Amniotic stem cell (primary cell): ENCODE data around the gene MED15.

Source experiments
- DNase-seq: peaks from one replicate; lab custom pipeline; 2025; lab: John Stamatoyannopoulos, UW

MED15 gene

DNA sequence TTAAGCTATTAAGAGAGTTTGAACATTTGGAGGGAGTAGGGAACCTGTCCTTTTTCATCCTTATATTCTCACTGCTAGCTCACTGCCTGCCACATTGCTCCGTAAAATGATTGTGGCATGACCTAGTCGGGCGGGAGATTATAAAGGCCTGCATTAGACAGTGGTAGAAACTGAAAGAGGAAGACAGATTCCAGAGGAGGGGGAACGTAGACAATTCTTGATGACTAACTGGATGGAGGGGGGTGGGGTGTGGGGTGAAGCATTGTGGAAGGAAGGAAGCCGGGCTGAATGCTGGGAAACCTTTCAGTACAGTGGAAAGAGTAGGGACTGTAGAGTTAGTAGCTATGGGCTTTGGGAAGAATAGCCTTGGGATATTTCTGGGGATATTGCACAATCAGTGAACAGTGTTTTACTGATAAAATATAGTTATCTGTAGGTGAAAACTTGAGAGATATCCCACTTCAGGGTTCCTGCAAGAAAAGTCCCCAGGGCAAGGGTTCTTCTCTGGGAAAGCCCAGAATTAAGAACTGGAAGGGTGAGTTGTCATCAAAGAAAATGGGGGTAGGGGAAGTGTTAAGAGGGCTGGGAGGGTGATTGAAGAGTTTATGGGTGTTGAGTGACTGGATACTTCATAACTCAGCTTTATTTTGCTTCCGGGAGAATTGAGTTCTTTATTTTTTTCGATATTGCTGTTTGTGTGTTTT is 2.1 kb downstream of the MED15 start:
- peak; percentile 85 for DNase-seq

DNA sequence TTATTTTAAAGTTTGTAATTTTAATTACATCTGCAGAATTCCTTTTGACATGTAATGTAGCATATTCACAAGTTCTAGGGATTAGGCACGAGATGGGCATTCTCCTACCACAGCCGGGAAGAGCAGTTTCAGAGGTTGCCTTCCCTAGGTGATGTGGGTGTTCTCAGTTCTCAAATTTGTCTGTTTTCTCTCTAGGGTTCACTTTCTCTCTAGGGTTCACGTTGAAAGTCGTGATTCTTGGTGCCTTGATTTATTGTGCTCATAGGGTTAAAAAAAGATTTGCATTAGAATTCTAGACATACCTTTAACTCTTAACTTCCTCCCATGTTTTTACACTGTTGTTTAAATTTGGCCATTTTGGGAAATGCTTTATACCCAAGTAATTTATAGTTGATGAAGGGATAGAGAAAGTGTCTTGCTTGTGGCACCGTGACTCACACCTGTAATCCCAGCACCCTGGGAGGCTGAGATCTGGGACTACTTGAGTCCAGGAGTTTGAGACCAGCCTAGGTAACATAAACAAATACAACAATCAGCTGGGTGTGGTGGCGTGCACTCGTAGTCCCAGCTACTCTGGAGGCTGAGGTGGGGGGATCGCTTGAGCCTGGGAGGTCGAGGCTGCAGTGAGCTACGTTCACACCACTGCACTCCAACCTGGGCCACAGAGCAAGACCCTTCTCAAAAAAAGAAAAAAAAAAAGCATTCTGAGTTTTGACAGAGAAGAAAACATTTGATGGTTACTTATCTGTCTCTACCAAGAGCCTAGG is 3.6 kb downstream of the MED15 start:
- no peak for DNase-seq

DNA sequence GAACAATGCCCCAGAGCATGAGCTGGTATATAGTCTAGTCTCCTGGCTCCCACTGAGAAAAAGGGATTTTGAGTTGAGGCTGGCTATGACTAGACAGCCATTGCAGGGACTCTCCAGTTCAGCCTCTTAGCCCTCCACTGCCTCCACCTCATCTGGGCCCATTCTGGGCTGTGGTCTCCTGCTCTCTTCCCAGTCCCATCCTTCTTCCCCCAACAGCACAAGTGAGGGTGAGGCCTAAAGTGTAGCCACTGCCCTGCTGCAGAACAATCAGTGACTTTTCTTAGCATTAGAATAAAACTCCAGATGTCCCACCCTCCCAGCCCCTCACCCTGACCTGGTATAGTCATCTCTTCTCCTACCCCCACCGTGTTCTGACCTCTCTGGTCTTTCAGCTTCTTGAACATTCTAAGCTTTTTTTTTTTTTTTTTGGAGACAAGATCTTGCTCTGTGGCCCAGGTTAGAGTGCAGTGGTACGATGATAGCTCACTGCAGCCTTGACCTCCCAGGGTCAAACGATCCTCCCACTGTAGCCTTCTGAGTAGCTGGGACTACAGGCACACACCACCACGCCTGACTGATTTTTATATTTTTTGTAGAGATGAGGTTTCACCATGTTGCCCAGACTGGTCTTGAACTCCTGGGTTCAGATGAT is 4.3 kb downstream of the MED15 start:
- no peak for DNase-seq

DNA sequence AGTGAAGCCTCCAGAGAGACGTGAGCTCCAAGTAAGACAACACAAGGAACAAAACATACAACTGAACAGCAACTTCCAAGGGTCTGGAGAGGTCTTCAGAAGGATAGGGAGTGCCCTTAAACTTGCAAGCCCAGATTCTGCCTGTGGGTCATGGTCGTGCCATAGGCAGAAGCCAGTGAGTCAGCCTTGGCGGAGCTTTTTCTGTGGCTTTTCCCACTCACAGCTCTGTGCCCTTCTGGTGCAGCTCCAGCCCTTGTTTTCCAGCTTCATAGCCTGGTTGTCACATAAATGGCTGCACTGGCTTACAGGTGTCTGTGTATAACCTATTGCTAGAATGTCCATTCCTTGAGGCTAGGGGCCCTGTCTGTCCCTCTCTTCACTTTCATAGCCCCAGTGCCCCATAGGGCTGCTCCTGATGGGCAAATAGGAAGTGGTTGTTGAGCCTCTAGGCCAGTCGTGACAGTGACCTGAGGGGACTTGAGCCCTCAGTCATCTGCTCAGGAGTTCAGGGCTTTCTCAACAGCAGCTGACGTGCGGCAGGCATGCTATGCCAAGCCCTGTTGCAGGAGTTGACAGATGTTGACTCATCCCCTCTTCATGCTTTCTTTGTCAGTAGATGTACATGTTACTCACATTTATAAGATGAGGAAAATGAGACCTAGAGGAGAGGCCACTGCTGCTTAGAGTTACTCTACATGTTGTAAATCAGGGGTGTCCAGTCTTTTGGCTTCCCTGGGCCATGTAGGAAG is 7.4 kb downstream of the MED15 start:
- peak; percentile 89 for DNase-seq

DNA sequence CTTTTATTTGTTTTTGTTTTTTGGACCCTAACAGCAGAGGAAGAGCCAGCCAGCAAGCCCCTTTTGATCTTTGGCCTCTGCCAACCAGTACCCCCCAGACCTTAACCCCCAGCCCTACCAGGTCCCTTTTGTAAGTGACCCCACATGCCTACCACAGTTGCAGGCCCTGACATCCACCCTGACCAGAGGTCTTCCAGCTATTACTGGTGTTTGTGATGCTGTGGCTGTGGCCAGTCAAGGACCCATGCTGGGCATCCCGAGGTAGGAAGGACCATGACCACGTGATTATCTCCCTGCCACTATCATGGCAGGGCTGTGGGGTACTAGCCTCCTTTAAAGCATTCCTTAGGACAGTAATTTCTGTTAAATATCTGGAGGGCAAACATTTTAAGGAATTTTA is 9.0 kb downstream of the MED15 start:
- no peak for DNase-seq

DNA sequence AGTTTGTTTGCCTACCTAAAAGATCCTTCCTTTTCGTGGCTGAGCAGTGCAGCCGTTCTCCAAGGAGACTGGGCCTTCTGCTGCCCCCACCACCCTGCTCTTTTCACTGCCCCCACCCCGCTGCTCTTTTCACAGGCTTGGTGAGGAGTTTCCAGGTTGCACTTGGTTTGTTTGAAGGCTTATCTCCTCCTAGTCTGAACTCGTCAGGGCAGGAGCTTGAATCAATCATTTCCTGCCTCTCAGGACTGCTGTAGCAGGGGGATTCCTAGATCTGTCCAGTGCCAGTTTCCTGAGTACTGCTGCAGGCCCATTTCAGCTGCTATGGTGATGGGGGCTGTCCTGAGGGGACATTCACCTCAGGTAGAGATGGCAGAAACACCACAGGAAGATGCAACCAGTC is 10.0 kb downstream of the MED15 start:
- no peak for DNase-seq

DNA sequence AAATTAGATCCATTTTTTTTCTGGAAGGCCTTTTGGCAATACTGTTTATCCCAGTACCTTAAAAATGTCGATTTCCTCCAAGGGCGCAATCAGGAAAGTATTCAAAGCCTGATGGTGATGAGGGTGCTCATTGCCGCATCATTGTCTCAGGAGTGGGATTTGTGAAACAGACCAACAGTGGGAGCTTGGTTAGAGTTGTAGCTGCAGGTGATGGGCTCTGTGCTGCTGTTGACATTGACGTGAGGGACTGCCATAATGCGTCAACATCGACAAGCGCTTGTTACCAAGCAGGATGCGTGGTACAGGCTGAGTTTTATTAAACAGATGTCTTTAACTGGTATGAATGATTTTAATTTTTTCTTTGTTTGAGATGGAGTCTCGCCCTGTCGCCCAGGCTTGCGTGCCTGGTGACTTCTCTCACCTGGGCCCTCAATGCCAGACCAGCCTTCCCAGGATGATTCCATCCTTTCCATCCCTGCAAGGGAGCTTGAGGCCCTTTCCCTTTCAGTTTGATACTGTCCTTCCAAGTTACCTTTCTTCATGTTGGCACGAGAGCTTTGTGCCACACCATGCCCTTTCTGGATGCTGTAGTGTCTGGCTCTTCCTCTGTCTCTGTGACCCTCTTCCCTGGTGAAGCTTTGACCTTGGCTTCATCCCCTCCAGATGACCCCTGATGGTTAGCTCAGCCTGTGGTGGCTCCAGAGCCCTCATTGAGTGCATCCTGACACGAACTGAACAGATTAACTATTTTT is 10.6 kb downstream of the MED15 start:
- no peak for DNase-seq

DNA sequence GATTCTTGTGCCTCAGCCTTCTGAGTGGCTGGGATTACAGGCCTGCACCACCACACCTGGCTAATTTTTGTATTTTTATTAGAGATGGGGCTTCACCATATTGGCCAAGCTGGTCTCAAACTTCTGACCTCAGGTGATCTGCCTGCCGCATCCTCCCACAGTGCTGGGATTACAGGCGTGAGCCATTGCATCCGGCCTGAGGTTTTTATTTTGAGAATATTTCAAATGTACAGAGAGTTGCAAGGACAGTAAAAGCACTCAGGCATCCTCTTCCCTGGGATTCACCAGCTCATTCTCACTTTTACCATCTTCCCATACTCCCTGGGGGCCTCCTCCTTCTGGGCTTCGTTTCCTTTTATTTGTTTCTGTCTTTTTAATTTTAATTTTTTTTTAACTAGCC is 12.1 kb downstream of the MED15 start:
- DNase-seq: no peak

DNA sequence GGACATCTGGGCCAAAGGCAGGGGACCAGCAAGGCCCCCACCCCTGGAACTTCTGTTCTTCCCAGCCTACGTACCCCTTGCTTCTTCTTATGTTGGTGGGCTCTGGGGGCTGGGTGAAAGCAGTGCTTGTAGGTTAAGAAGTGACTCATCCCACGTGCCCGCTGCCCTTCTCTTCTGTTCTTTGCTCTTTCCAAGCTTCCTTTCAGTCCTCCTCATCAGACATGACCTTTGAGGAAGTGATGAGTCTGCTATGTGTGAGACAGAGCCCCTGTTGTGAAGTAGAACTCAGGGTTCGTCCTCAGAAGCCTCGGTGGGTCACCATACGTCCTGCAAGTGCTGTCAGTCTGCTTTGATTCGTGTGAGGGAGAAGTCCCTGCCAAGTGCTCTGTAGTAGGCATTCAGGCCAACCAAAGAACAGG is 12.7 kb downstream of the MED15 start:
- DNase-seq: no peak

DNA sequence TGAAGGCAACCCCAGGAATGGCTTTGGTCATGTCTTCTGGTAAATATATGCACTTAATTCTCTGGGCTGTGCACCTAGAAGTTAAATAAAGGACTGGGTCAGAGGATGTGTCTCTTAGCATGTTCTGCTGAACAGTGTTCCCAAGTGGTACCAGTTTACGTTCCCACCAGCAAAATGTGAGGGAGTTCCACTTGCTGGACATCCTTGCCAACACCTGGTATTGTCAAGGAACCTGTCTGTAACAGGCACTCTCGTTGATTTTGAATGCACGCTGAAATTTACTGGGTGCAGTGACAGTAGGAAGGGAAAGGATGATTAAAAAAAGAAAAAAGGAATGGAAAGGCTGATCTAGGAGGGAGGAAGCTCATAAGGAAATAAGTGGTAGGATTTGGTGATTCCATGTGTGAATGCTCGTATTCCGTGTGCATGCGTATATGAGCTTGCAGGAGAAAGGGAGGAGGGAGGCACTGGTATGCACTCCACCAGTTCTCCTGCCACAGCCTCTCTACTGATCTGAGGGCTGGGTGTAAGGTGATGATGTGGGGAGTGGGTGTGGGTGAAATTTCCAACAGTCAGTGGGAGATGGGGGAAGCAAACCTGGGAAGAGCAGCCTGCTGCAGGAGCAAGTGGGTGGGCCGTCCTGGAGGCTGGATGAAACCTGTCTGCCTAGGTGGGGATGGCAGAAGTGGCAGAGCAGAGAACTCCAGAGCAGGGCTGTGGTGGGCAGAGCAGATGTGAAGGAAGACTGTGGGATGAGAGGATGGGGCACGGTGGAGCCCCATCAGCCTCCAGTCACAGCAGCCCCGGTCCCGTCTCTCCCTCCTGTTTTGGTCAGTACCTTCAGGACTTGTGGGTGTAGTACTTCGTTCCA is 15.0 kb downstream of the MED15 start:
- no peak for DNase-seq

DNA sequence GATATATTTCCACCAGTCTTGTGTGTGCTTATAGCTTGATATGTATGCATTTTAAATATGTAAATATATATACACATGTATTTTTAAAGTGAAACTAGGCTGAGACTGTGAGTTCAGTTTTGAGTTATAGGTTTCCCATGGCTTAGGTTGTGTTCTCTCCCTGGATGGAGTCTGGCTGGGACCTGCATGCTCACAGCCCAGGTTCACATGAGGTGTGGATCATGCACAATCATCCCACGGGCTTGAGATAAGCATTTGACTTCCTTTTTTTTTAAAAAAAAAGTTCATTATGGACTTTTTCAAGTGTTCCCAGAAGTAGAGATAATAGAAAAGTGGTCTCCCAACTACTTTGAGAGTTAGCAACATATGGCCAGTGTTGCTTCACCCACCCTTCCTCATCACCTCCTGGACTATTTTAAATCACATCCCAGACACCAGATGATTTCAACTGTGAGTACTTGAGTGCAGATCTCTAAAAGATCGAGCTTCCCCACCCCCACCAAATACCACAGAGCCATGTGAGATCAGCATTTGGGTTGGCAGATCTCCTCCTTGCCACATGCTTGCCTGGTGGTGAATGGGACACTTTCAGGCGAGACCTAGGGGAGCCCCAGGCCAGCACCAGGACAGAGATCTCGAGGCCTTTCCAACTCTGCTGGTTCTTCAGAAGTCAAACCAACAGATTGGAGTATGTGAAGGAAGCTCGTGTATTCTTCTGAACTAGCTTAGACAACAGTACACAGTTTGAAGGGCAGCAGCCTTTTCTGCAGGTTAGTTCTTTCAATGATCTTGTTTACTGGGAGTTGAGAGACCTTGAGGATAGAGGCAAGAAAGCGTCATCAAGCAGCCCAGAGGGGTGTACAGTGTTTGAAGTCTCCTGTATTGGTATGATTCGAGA is 15.9 kb downstream of the MED15 start:
- no peak for DNase-seq

DNA sequence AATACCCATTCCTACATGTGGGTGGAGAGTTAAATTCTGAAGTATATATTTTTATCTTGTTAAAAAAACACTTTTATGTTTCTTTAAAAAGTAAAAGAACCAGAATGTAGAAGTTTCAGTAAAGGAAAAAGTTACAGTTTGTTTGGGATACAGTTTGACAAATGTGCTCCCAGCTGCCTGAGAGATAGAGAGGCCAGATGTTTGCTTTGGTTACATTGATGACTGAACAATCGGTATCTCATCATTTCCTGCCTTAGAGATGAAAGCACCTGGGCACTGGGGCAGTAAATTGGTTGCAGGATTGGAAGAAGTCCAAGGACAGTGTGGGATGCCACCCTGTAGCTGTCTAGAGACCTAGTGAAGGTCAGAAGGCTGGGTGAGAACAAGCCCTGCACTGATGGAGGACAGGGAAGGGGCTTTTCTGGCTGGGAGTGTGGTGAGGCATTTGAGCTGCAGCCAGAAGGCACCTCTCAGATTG is 16.6 kb downstream of the MED15 start:
- no peak for DNase-seq

DNA sequence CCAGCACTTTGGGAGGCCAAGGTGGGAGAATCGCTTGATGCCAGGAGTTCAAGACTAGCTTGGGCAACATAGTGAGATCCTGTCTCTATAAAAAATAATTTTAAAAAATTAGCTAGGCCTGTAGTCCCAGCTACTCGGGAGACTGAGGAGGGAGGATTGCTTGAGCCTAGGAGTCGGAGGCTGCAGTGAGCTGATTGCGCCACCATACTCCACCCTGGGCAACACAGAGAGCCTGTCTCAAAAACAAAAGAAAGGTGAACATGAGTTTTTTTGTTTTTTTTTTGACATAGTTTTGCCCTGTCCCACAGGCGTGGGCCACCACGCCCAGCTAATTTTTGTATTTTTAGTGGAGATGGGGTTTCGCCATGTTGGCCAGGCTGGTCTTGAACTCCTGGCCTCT is 17.6 kb downstream of the MED15 start:
- no peak for DNase-seq

DNA sequence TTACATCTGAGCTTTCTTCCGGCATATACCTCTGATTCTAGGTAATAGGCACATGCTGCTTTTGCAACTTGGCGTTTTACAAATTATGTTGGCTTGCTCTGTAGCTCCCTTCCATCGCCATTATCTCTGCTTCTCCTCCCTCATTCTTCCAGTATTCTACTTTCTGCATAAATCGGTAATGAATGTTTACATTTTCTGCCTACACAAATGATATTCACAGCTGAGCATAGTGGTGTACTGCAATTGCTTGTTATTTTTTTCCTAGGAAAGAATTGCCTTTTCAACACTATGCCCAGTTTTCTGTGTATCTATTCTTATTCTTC is 18.9 kb downstream of the MED15 start:
- no peak for DNase-seq

DNA sequence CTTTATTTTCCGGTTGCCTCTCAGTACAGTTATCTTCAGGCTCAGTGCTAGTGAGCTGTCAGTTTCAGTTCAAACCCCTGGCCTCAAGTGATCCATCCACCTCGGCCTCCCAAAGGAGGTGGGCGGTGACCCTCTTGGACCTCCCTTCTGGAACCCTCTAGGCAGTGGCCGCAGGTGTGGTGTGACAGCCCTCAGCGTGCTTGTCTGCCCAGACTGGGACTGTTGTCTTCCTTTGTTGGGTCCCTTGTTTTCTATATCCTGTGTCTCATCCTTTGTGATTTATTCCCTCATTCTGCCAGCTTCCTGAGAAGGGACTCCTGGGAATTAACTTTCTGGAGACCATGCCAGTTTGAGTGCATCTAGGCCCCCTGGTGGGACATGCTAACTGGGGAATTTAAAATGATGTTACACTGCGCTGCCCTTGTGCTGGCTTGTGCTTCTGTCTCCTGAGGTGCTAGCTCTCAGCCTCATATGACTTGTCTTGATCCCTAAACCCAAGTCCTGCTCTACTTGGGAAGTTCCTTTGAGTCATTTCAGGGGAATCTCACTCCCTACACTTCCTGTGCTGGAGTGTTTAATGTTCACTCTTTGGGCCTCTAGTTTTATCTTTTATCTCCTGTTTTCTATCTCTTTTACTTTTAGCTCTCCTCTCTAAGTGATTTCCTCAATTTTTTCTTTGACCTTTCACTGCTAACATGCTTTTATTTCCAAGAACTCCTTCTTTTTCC is 19.4 kb downstream of the MED15 start:
- DNase-seq: peak; percentile 42

DNA sequence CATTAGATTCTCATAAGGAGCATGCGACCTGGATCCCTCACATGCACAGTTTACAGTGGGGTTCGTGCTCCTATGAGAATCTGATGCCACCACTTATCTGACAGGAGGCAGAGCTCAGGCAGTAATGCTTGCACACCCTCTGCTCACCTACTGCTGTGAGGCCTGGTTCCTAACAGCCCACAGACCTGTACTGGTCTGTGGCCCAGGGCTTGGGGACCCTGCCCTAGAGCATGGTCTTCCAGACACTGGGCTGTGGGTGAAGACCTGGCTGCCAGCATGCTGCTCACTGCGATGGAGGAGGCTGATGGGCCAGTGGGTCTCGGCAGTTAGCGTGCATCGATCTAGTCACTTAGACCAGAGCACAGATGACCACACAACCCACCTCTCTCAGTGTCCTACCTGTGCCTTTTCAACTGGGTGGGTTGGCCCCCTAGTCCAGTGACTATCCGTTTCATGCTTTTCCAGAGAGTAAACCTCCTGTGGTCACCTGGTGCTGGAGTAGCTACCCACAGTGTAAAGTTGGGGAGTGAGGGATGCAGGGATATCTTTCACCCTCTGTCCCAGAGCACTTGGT is 21.1 kb downstream of the MED15 start:
- DNase-seq: no peak

DNA sequence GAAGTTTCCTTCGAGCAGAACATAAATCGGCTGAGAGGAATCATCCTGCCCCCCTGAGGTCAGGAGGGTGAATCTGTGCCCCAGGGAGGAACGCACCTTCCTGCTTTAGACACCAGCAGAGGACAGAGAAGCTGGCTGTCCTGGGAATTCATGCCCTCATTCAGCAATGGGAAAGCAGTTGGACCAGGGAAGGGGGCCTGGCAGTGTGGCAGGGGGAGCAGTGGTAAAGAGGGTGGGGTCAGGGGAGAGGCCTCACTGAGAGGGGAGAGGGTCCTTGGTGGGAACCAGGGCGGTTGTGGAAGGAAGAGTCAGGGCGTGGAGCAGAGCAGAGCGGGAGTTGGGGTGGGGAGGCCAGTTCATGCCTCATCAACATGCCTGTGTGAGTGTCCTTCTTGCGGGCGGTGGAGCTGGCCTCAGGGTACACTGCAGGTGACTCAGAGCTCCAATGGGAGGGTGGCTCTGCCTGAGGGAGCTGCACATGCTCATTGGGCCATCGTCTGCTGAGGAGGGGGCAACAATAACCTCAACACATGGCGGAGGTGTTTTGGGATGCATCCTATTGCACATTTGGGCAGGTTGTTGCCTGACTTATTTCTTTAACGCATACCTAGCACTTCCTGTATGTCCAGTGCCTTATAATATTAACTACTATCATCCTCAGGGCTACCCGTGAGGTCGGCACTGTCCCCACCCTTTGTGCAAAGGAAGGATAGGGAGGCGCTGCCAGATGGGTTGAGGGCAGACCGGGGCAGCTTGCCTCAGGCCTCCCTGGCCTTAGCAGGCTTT is 23.2 kb downstream of the MED15 start:
- DNase-seq: peak; percentile 75

DNA sequence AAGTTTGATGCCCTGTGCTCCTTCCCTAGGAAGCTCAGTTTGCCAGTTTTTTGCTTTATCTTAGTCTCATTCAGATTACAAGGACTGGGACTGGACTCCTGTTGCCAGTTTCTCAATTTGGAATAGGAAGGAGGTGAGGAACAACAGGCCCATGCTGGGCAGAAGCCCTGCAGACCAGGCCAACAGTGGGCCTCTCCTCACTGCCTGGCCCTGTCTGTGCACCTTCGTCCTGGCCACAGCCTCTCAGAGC is 23.7 kb downstream of the MED15 start:
- DNase-seq: no peak
